Ovary (tissue), 9 donors: Measurements from ENCODE around the gene ZBTB1. TPM values are rescaled to one million over a fixed set of nuclear protein-coding genes. Genes with fewer than 3 reads are reported as not detected.
A peak's percentile ranks its signal among the peaks of the same experiment; 100 is the strongest.
"Not testable (repeated sequence)": the region's sequence is repeated elsewhere in the genome, so short reads cannot be mapped to it uniquely, and the experiment has no call there.

ENCODE experiments used
- DNase-seq, 5 donors: peaks; one replicate each; pipeline ENCODE4 v3.0.0-alpha.2; 2019 to 2020
- H3K27ac ChIP-seq, 2 donors: fragments of 200-600 bp; one replicate each; pipeline versions ENCODE4 v1.5.1 to v1.8.0; 2019 to 2022
- H3K27me3 ChIP-seq: fragments of 200-600 bp; one replicate; pipeline ENCODE4 v1.8.0; 2022
- H3K36me3 ChIP-seq: fragments of 200-600 bp; sonication (generic); one replicate; pipeline ENCODE4 v1.5.1; 2019
- H3K4me1 ChIP-seq: one replicate; pipeline ENCODE4 v1.8.1; 2013; ENCODE audit warnings: mild to moderate bottlenecking, moderate library complexity; ENCODE audit not compliant: insufficient read depth
- H3K4me3 ChIP-seq: fragments of 200-600 bp; sonication (generic); one replicate; pipeline ENCODE4 v1.5.1; 2017
- H3K9me3 ChIP-seq, 2 donors: fragments of 200-600 bp in 1 of 2; sonication (generic) in 1 of 2; one replicate each; pipeline versions ENCODE4 v1.5.1 to v1.8.1; 2013 to 2019; ENCODE audit warnings: mild to moderate bottlenecking in 1 of 2, moderate library complexity in 1 of 2
- EP300 ChIP-seq: sonication (generic); formaldehyde crosslinking; IDR thresholded peaks from one replicate; pipeline ENCODE4 v1.6.1; 2017; ENCODE audit warnings: antibody characterized with exemption
- POLR2A ChIP-seq: fragments of 450-650 bp; IDR thresholded peaks from one replicate; pipeline ENCODE4 v1.6.1; 2017; ENCODE audit warnings: antibody characterized with exemption, mild to moderate bottlenecking, moderate library complexity
- WGBS, 3 donors: extraction: QIAGEN DNeasy Blood & Tissue Kit in 1 of 3; methylation state at CpG; one replicate each; pipeline versions ENCODE4 v1.1.5 to v1.1.7; 2013 to 2017; 5-methylcytosine and 5-hydroxymethylcytosine counted together
- intact Hi-C, 4 donors: fragments of 100-400 bp; cut with DNase I; formaldehyde crosslinking; loops; one replicate each; pipeline versions ENCODE4 v1.11.0 to v1.15.1; 2022 to 2023
- polyA plus RNA-seq, 2 donors: library from polyadenylated mRNA; stranded (reverse); fragments of 200-250 nt in 1 of 2; fragments of 350-450 nt in 1 of 2; fragmentation: Illumina TruSeq in 1 of 2; extraction: RNeasy Lipid Tissue Mini Kit (QIAGEN cat#74804) in 1 of 2; gene quantifications; one replicate each; pipeline ENCODE4 v1.2.3, GENCODE V29; 2013 to 2014
- small RNA-seq: library from RNA; depleted of rRNA; stranded (forward); fragments of <200 nt; gene quantifications from one replicate; pipeline ENCODE3, GENCODE V24; 2016
- total RNA-seq, 7 donors: library from RNA; depleted of rRNA in 2 of 7; stranded (reverse); fragments of >200 nt in 2 of 7; fragmentation: NEBNext Ultra II Directional in 3 of 7; extraction: Animal tissue kit (Norgen Biotek cat#: 25700) in 3 of 7; gene quantifications; one replicate each; pipeline versions ENCODE4 v1.1.0 to v1.2.4, GENCODE V29; 2016 to 2023
- TF ChIP-seq, protein P1 (sequence below), 3 donors: fragments of 450-650 bp in 2 of 3; fragments of 200-600 bp in 1 of 3; IDR thresholded peaks; one replicate each; pipeline versions ENCODE4 v1.5.1 to v1.8.0; 2016 to 2022; ENCODE audit warnings: antibody characterized with exemption in 3 of 3, mild to moderate bottlenecking in 1 of 3
- donor health status: DM: no; HTN: no; CAD: no; lungs with moderate emphysema.
- donor health status: DM: no; HTN: no; CAD: no.
- donor health status: Bipolar disorder and iron deficiency.
- donor health status: DM: yes; HTN: yes; CAD: no.
- donor health status: DM: no; HTN: no; CAD: no.
- donor health status: DM: yes; HTN: yes; CAD: no.

ZBTB1 gene
- total and polyA plus RNA-seq, 9 donors = 13.0 to 35.8 (median 33.7) TPM

DNA sequence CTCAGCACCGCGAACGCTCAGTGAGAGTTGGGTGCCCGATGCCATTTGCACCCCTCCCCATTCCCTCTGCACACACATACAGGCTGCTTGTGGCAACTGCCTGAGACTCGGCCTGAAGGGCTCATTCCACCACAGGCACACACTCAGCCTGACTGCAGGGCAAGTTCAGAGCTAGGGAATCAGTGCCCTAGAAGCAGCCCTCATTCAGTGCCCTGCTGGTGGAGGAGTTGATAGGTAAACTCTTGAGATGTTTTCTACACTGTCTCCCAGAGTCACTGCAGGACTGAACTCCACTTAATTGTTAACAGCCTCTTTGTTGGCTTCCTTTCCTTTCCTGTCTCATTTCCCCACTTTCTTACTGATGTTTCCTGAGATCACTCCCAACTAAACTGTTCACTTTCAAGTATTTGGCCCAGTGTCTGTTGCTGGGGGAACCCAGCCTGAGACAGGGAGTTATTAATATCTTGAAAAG is 62.1 kb downstream of the ZBTB1 start:
- Histone ChIP-seq H3K4me1 (peaks cover 1% of the 10 kb centered on the region), H3K9me3 (no peaks in the 10 kb centered on the region), H3K4me3 (no peak overlapping the region), H3K27me3 (no peaks in the 10 kb centered on the region), H3K27ac (no peak overlapping the region), H3K36me3 (no peaks in the 10 kb centered on the region)
- DNase-seq = no peak
- TF ChIP-seq POLR2A = no peak
- whole genome bisulfite sequencing, 3 donors = 82 to 94% (median 85%) methylated on average over 5 of the region's 5 CpGs
- intact Hi-C loops = no loop called here

DNA sequence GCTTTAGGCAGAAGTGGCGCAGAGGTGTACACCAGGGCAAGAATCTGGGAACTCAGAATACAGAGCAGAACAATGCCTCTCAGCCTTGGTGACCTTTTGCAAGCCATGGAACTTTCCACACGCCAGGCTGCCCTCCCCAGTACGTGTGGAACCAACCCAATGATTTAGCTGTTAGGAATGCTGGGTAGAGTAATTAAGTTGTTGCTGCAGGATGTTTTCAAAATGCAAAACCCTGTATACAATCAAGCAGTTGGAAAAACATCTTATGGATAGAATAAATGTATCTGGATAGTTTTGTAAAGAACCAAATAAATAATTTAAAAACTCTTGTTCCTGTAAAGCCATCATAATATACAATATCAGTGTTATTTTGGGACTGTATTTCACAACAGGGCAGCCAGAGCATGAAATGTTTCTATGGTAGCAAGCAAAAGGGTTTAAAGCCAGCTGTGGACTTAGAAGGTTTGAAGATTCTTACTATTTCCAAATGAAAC is 64.6 kb downstream of the ZBTB1 start:
- Histone ChIP-seq H3K9me3 (no peaks in the 10 kb centered on the region), H3K4me3 (no peak overlapping the region), H3K4me1 (peaks cover 5% of the 10 kb centered on the region), H3K27ac (no peak overlapping the region), H3K36me3 (no peaks in the 10 kb centered on the region), H3K27me3 (no peaks in the 10 kb centered on the region)
- 20 to 27% (median 25%) methylated on average over 3 of the region's 3 CpGs for WGBS, 3 donors
- DNase-seq = peak; percentile 38 to 68 (median 50)
- intact Hi-C loops = no loop called here
- TF ChIP-seq EP300 (no peak), POLR2A (no peak)
- TF ChIP-seq, protein P1, sequence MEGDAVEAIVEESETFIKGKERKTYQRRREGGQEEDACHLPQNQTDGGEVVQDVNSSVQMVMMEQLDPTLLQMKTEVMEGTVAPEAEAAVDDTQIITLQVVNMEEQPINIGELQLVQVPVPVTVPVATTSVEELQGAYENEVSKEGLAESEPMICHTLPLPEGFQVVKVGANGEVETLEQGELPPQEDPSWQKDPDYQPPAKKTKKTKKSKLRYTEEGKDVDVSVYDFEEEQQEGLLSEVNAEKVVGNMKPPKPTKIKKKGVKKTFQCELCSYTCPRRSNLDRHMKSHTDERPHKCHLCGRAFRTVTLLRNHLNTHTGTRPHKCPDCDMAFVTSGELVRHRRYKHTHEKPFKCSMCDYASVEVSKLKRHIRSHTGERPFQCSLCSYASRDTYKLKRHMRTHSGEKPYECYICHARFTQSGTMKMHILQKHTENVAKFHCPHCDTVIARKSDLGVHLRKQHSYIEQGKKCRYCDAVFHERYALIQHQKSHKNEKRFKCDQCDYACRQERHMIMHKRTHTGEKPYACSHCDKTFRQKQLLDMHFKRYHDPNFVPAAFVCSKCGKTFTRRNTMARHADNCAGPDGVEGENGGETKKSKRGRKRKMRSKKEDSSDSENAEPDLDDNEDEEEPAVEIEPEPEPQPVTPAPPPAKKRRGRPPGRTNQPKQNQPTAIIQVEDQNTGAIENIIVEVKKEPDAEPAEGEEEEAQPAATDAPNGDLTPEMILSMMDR (IDR thresholded peaks at IDR 0.05) = no peak

DNA sequence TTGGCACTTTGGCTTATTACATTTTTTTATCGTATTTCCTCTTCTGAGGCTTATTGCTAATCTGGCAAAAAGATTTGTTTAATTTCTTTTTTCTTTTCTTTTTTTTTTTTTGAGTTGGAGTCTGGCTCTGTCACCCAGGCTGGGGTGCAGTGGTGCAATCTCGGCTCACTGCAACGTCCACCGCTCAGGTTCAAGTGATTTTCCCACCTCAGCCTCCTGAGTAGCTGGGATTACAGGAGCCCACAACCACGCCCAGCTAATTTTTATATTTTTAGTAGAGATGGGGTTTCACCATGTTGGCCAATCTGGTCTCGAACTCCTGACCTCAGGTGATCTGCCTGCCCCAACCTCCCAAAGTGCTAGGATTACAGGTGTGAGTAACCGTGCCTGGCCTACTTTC is 65.1 kb downstream of the ZBTB1 start:
- intact Hi-C loops, H3K4me3 ChIP-seq, H3K27ac ChIP-seq: not testable (repeated sequence)

DNA sequence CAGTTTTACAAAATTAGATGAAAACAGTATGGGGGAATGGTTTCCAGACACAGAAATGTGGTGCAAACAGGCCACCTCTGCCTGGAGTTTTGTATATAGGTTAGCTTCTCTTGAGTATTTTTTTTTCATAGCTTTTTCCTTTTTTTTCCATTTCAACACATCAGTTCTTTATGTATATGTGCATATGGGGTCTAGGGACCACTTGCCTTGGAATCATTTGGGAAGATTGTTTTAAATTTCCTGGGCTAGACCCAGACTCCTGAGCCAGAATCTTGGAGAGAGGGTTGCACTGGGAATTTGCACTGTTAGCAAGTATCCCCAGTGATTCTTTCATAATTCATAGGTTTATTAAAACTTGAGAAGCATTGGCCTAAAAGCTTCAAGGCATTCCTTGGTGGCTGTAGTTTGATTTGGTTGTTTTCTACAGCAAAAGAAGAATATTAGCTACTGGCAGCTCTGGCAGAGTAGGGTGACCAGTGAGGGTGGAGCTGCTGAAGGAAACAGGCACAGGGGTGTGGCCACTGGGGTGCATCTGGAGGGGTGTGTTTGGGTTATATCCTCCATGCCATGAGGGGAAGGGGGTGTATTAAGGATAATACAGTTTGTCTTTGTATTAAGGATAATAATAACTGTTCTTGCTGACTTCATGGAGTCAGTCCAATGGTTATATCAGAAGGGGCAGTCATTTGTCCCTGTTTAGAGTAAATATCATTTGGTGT is 68.0 kb downstream of the ZBTB1 start:
- intact Hi-C loops = no loop called here
- Histone ChIP-seq H3K9me3 (no peaks in the 10 kb centered on the region), H3K27me3 (no peaks in the 10 kb centered on the region), H3K36me3 (no peaks in the 10 kb centered on the region), H3K4me1 (peaks cover 5% of the 10 kb centered on the region), H3K27ac (no peak overlapping the region), H3K4me3 (no peak overlapping the region)
- TF ChIP-seq EP300 (no peak), POLR2A (no peak)
- TF ChIP-seq, protein P1 (IDR thresholded peaks at IDR 0.05) = no peak
- no peak for DNase-seq

More for the DNA sequence above, 65.1 kb downstream of the ZBTB1 start:
- not testable (repeated sequence) for H3K27me3 ChIP-seq, H3K36me3 ChIP-seq, H3K4me1 ChIP-seq, DNase-seq, H3K9me3 ChIP-seq
- WGBS, 3 donors = 40 to 65% (median 57%) methylated on average over 7 of the region's 7 CpGs

DNA sequence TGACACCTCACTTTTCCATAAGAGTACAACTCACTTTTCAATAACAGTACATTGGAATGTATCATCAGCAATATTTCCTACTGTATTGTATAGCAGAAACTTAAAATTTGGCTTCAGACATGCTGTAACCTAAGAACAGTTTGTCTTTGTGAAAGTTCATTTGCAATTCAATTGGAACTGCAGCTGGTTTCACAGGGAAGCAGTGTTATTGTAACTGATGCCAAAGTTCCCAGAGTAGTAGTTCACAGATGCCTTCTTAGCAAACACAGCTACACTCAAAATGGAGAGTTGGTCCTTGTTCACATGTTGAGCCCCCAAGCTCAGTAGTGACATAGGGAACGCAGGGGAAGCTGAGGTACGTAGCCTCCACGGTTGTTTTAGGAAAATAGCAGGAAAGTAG is 68.5 kb downstream of the ZBTB1 start:
- no peak overlapping the region for H3K4me3 ChIP-seq
- intact Hi-C loops = no loop called here
- DNase-seq = no peak
- no peaks in the 10 kb centered on the region for H3K36me3 ChIP-seq
- peaks cover 5% of the 10 kb centered on the region for H3K4me1 ChIP-seq
- H3K27me3 ChIP-seq = no peaks in the 10 kb centered on the region
- TF ChIP-seq EP300 (no peak), POLR2A (no peak)
- TF ChIP-seq, protein P1 (IDR thresholded peaks at IDR 0.05) = no peak
- H3K9me3 ChIP-seq = no peaks in the 10 kb centered on the region
- no peak overlapping the region for H3K27ac ChIP-seq
- WGBS, 3 donors = 42 to 63% (median 63%) methylated on average over 3 of the region's 3 CpGs

Small RNA genes lying within 50 kb of the gene (small RNA-seq; reads per million reads assigned to genes)
- not detected for gene AL049869.4

Other genes starting within 250 kb of the ZBTB1 start
- 10 to 100 TPM in 5 of 7 donors, 1 to 10 TPM in 2; 7.7 to 26.2 (median 22.3) TPM for gene ESR2, start 210.4 kb upstream of the ZBTB1 start, total RNA-seq
- 1 to 10 TPM; 5.1 TPM for gene ESR2, start 210.4 kb upstream of the ZBTB1 start, polyA plus RNA-seq
- 10 to 100 TPM; 16.3 to 77.6 (median 52.1) TPM for gene MTHFD1, start 116.4 kb upstream of the ZBTB1 start, total RNA-seq
- 10 to 100 TPM; 21.5 to 63.7 TPM for gene MTHFD1, start 116.4 kb upstream of the ZBTB1 start, polyA plus RNA-seq
- gene AKAP5, start 39.3 kb upstream of the ZBTB1 start, total RNA-seq = 1 to 10 TPM in 1 of 7 donors, under 1 TPM in 6; 0.12 to 1.7 (median 0.56) TPM
- gene AKAP5, start 39.3 kb upstream of the ZBTB1 start, polyA plus RNA-seq = under 1 TPM; 0.16 to 0.83 TPM
- gene ZBTB25, start 932 bp upstream of the ZBTB1 start, total RNA-seq = 10 to 100 TPM; 10.2 to 22.6 (median 13.9) TPM
- gene ZBTB25, start 932 bp upstream of the ZBTB1 start, polyA plus RNA-seq = 10 to 100 TPM in 1 of 2 donors, 1 to 10 TPM in 1; 3.5 to 12.3 TPM
- gene HSPA2, start 36.0 kb downstream of the ZBTB1 start, total RNA-seq = 10 to 100 TPM in 3 of 7 donors, 1 to 10 TPM in 4; 5.1 to 49.7 (median 9.9) TPM
- 1 to 10 TPM; 6.2 to 8.4 TPM for gene HSPA2, start 36.0 kb downstream of the ZBTB1 start, polyA plus RNA-seq
- gene PPP1R36, start 45.2 kb downstream of the ZBTB1 start, total RNA-seq = 1 to 10 TPM in 1 of 7 donors, under 1 TPM in 4, not detected in 2; 0.27 to 6.7 (median 0.48) TPM
- gene PPP1R36, start 45.2 kb downstream of the ZBTB1 start, polyA plus RNA-seq = under 1 TPM; 0.24 to 0.68 TPM
- gene PLEKHG3, start 199.7 kb downstream of the ZBTB1 start, total RNA-seq = 10 to 100 TPM; 17.5 to 92.9 (median 78.4) TPM
- 10 to 100 TPM; 26.3 to 34.2 TPM for gene PLEKHG3, start 199.7 kb downstream of the ZBTB1 start, polyA plus RNA-seq